ENCODE measurements around the gene ZNF524.

Gene ZNF524

GRCh38 chr19:55642153-55643002, 42.3 kb downstream of the ZNF524 start:
- no peak for DNase-seq (ENCODE audit: low read depth)

GRCh38 chr19:55643003-55643886, 43.2 kb downstream of the ZNF524 start, which contains the start of gene ZNF581:
Gene ZNF581 (plus strand): TSS chr19:55643649. CDS start chr19:55644572, 923 bp downstream.
- peak; percentile 34 for DNase-seq (ENCODE audit: low read depth)

GRCh38 chr19:55643887-55644176, 43.7 kb downstream of the ZNF524 start:
- DNase-seq (ENCODE audit: low read depth), result no peak

GRCh38 chr19:55644191-55644833, 44.2 kb downstream of the ZNF524 start:
- DNase-seq (ENCODE audit: low read depth), result no peak

- DNase-seq (ENCODE audit: low read depth), result no peak
Measured at GRCh38 chr19:55644842-55645511, 44.9 kb downstream of the ZNF524 start.

GRCh38 chr19:55645512-55645881, 45.4 kb downstream of the ZNF524 start:
- no peak for DNase-seq (ENCODE audit: low read depth)

- no peak for DNase-seq (ENCODE audit: low read depth)
Measured at GRCh38 chr19:55646889-55647731, 47.0 kb downstream of the ZNF524 start.

- no peak for DNase-seq (ENCODE audit: low read depth)
Measured at GRCh38 chr19:55647732-55648584, 47.9 kb downstream of the ZNF524 start, which contains the start of gene CCDC106. Gene CCDC106 (plus strand): TSS chr19:55648212. CDS start chr19:55649047, 835 bp downstream.

- DNase-seq (ENCODE audit: low read depth), result no peak
Measured at GRCh38 chr19:55648585-55649267, 48.6 kb downstream of the ZNF524 start.

- no peak for DNase-seq (ENCODE audit: low read depth)
Measured at GRCh38 chr19:55649268-55650125, 49.4 kb downstream of the ZNF524 start.

GRCh38 chr19:55650126-55650557, 50.1 kb downstream of the ZNF524 start:
- no peak for DNase-seq (ENCODE audit: low read depth)

GRCh38 chr19:55650602-55651230, 50.6 kb downstream of the ZNF524 start:
- no peak for DNase-seq (ENCODE audit: low read depth)

GRCh38 chr19:55651236-55651635, 51.1 kb downstream of the ZNF524 start:
- DNase-seq (ENCODE audit: low read depth), result no peak

GRCh38 chr19:55652311-55653128, 52.4 kb downstream of the ZNF524 start:
- no peak for DNase-seq (ENCODE audit: low read depth)

Data from non-pigmented ciliary epithelial cell (primary cell).